GM18519 (cell line): Measurements from ENCODE around the gene DNASE1L3.
A peak's percentile ranks its signal among the peaks of the same experiment; 100 is the strongest.
"Not testable (repeated sequence)": the region's sequence is repeated elsewhere in the genome, so short reads cannot be mapped to it uniquely, and the experiment has no call there.

ENCODE experiments used
- ATAC-seq: cut with Tn5 transposase; IDR thresholded peaks from one replicate; pipeline ENCODE4 v1.9.1; 2021; ENCODE audit warnings: mild to moderate bottlenecking, moderate library complexity; ENCODE audit not compliant: unreplicated experiment, low FRiP score

DNASE1L3 gene

DNA sequence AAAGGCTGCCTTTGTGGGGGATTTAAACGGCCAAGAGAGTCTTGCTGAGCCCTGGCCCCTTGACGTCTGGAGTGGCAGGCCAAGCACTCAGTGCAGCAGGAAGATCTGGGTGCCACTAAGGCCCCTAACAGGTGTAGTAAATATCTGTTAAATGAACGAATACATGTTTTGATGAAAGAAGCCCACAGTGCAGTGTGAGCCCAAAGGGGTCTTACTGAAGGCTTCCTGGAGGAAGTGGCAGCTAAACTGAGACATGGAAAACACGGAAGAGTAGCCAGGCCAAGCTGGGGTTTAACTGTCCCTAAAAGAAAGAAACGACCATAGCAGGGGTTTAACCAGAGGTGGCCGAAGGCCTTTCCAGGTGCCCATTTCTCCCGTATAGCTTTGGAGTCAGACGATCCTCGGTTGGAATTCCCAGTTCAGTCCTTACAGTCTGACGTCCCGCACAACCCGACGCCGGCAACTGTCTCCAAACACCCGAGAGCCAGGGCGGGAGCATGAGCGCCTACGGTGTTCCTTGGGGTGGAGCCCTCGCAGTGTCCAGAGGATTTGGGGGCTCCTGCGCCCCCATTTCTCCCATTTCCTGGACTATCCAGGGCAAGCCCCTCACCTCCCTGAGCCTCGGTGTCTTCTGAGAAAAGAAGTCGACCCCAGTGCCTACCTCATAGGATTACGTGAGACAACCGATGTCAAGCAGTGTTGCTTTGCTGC is 25.9 kb upstream of the DNASE1L3 start:
- no peak for ATAC-seq

DNA sequence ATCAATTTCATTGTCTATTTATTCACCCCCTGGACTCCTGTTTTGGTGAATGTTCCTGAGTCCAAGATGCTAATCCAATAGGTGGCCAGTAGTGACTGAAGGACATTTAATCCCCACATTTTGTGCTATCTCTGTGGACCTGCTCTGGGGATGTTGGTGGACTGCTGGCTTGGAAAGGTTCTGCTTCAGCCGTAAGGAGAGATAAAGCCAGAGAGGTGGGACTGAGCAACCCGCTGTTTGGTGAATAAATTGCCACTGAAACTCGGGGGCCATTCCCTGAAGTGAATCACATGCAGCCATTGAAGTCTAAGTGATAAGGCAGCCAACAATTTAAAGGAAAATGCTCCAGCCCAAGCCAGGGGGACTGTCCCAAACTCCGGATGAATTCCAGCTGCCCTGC is 25.2 kb upstream of the DNASE1L3 start:
- no peak for ATAC-seq

DNA sequence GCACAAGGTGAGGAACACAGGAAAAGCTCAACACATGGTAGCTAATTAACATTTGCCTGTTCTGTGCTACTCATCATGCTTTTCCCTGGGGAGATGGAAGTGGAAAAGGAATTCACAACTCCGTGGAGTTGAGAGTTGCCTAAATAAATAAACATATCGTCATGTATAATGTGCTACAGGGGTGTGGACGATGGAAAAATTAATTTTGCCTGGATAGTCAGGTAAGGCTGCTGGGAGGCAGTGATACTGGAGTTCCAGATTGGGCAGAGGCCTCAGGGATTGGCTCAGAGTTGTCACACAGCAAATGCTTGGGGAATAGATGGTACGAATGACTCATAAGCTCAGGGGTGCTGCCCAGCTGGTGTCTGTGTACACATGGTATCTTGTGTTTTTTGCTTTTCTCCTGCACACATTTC is 23.8 kb upstream of the DNASE1L3 start:
- no peak for ATAC-seq

DNA sequence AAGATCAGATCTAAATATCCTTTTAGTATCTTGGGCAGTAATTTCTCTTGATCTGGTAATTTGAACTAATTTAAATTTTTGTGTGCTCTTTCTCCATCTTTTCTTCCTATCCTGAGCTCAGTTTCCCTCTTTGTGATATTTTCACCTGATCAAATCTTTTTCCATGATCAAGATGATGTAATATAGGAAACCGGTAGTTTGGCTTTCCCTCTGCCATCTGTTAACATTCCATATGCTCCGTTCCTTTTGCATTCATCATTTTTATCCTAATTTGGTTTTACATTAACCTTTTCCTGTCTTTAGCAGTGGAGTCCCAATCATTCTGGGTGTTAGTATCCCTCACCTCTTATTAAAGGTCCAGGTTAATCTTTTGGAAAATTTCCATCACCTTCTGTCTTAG is 20.9 kb upstream of the DNASE1L3 start:
- no peak for ATAC-seq

DNA sequence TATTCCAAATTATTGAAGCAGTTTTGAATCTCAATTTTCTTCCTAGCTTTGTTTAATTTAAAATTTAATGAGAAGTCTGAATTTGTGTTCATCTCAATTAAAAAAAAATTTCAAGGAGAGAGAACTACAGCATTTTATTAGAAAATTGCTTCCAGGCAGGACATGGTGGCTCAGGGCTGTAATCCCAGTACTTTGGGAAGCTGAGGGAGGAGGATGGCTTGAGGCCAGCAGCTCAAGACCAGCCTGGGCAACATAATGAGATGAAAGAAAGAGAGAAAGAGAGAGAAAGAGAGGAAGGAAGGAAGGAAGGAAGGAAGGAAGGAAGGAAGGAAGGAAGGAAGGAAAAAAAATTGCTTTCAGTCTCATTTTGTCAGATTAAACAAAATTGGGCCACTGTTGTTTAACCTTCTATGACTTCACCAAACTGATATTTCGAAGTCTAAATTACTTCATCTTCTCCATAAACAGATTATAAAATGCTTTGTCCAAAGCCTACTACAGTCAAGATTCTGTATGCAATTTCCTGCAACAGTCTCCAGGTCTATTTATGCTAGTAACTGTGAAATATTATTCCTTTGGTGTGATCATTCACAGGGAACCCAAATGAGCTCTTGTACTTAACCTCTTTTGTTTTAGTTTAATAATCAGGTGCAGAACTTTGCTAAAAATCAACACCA is 20.2 kb upstream of the DNASE1L3 start:
- ATAC-seq = no peak

DNA sequence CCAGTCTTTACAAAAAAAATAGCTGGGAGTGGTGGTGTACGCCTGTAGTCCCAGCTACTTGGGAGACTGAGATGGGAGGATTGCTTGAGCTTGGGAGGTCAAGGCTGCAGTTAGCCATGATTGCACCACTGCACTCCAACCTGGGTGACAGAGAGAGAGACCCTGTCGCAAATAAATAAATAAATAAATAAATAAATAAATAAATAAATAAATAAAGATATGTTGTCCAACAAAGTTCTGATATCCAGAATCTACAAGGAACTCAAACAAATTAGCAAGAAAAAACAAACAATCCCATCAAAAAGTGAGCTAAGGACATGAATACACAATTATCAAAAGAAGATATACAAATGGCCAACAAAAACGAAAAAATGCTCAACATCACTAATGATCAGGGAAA is 17.2 kb upstream of the DNASE1L3 start:
- ATAC-seq = not testable (repeated sequence)

DNA sequence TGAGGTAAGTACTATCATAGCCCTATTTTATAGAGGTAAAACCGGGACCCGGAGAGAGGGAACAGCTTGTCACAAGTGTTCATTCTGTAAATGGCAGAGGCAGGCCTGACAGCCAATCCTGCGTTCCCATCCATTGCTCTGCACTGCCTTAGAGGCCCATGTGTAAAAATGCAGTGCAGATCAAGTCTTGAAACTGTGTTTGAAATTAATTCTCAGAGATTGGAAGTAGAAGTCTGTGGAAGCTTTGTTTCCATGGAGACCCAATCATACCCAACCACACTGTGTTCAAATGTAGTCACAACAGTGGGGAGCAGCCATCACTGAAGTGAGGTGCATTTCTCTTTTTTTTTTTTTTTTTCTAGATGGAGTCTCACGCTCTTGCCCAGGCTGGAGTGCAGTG is 13.1 kb upstream of the DNASE1L3 start:
- no peak for ATAC-seq

DNA sequence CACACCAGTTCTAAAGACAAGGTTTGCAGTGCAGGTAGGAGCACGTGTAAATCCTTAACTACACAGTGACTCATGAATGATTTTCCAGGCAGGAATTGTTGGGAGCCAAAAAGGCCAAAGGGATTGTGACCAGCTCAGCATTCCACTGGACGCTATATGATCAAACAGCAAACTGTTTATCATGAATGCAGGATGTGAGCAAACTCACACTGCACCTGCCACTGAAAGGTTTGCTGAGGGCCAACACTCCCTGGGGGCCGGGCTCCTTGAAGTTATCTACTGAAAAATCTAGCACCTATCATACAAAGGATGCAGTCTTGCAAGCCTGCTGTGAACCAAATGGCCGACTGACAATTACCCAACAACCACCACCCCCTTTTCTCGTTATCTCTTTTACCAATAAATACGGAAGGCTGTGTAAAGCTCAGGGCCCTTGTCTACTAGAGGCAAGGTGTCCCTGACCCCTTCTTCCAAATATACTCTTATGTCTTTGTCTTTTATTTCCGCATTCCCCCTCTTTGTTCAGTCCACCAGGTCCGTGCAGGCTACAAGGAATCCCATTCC is 11.5 kb upstream of the DNASE1L3 start:
- no peak for ATAC-seq

DNA sequence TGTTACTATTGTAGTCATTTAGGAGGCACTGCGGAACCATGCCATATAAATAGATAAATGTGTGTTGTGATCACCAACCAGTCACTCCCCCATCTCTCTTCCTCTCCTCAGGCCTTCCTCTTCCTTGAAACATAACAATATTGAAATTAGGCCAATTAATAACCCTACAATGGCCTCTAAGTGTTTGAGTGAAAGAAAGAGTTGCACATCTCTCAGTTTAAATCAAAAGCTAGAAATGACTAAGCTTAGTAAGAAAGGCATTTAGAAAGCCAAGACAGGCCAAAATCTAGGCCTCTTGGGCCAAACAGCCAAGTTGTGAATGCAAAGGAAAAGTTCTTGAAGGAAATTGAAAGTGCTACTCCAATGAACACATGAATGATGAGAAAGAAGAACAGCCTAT is 8.1 kb upstream of the DNASE1L3 start:
- no peak for ATAC-seq

DNA sequence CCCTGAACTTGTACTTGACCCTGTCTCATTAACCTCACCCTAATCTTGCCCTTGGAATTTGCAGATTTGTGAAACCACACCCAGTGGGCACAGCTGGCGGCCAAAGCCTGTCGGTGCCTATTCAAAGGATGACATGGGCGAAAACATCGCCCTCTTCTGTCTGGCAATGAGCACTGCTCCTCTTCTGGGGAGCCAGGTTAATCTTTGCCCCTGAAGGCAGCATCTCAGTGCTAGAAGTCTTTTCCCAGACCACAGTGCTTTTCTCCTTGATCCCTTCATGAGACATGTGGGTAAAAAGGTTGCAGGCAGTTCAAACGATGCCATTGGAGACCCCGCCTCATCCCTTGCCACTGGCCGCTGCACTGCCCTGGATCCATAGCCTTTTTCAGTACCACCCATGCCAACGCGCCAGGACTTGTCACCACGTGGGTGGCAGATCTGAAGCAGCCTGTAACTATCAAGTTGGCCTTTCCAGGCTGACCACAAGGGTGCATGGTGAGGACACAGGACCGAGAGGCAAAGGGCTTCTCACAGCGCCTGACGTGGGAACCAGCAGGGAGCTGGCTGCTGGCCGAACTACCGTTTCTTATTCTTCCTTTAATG is 6.5 kb upstream of the DNASE1L3 start:
- peak; percentile 30 for ATAC-seq

DNA sequence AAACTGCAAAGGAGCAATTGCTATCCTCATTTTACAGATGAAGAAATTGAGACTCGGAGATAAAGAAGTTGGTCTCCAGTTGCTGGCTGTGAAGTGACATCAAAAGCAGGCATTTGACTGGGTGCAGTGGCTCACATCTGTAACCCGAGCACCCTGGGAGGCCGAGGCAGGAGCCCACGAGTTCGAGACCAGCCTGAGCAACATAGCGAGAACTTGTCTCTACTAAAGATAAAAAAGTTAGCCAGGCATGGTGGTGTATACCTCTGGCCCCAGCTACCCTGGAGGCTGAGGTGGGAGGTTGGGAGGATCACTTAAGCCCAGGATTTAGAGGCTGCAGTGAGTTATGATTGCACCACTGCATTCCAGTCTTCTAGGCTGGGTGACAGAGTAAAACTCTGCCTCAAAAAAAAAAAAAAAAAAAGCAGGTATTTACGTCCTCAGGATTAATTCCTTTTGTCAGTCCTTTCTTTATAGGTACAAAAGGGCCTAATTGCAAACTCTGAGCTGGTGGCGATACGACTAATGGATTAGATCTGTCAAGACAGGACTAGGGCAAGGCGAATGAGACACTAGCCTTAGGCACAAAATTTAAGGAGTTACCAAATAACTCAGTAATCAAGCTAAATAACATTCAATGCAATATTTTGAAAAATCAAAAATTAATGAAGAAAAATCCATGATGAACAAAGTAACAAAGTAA is 5.9 kb upstream of the DNASE1L3 start:
- ATAC-seq = no peak

DNA sequence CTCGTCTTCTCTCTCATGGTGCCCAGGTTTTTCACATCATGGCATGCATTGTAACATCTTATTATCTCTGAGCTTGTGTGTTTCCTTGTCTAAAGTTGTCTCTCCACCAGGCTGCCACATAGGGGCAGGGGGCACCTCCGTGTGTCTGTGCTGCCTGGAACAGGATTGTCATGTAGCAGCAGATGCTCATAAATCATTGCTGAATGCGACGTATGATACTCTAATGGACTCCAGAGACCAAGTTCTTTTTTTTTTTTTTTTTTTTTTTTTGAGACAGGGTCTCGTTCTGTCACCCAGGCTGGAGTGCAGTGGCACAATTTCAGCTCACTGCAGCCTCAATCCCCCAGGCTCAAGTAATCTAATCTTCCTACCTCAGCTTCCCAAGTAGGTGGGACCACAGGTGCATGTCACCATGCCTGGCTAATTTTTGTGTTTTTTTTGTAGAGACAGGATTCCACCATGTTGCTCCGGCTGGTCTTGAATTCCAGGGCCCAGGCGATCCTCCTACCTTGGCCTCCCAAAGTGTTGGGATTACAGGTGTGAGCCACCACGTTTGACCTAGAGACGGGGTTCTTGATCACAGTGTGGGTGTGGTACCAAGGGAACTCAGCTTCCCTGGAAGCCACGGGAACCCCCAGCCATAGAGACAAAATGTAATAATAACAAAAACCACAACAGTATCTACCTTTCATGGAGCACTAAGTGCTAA is 4.7 kb upstream of the DNASE1L3 start:
- no peak for ATAC-seq

DNA sequence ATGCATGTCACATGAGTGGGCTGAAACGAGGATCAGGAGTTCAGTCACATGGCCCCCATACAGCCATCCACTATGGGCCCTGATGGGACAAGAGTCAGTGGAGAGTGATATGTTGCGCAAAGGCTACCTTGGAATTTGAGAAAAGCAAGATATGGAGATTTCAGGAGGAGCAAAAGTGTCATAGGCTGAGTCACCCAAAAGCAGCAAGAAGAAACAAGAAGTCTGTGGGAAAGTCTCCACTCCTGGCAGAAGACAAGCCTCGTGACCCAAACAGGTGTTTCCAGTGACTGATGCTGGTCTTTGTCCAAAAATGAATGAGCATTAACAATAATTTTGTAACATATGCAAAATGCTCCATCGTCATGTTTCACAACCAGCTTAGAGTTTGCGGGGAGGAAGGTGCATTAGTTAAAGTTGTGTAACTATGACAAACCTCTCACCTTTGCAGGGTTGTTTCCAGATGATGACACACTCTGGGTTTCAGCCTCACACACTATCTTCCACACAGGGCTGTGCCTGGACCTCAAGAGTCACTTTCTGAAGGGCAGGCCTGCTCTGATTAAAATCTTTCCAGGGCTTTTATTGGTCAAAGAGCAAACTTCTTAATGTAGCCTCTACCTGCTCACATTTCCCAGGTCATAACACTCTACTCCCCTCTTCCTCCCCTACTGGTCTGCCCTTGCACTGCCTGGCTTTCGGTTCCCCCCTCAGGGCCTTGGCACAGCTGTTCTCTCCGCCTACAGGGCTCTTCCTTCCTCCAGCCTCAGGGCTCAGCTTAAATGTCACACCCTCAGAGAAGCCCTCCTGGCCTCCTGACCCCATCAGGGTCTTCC is 3.9 kb upstream of the DNASE1L3 start:
- ATAC-seq = peak; percentile 69

DNA sequence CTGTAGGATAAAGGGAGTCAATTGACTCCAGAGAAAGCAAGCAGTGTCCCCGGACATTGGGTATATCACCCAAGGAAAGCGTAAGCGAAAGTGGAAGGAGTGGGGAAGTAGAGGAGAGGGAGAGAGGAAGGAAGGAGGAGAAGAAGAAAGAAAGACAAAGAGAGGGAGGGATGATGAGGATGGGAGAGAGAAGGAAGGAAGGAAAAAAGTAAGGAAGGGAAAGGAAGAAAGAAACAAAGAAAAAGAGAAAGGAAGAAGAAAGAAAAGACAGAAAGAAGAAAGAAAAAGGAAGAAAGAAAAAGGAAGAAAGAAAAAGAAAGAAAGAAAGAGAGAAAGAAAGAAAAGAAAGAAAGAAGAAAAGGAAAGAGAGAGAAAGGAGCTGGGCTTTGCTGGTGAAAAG is 839 bp downstream of the DNASE1L3 start:
- no peak for ATAC-seq

DNA sequence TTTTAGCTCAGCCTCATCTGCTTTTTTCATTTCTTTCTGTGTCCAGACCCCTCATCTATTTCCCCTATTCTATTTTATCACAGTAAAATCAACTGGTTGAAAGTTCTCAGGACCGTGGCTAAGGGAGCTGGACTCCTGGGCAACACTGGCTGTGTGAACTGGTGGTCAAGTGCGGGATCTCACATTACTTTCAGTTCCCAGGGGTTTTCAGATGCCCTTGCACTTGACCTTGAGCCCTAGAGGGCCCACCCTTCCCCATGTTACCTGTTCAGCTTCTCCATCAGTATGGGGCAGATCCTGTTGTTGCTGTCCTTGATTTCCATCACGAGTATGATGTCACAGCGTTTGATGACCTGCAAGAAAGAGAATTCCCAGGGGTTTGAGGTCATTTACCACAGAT is 2.8 kb downstream of the DNASE1L3 start:
- ATAC-seq = no peak

DNA sequence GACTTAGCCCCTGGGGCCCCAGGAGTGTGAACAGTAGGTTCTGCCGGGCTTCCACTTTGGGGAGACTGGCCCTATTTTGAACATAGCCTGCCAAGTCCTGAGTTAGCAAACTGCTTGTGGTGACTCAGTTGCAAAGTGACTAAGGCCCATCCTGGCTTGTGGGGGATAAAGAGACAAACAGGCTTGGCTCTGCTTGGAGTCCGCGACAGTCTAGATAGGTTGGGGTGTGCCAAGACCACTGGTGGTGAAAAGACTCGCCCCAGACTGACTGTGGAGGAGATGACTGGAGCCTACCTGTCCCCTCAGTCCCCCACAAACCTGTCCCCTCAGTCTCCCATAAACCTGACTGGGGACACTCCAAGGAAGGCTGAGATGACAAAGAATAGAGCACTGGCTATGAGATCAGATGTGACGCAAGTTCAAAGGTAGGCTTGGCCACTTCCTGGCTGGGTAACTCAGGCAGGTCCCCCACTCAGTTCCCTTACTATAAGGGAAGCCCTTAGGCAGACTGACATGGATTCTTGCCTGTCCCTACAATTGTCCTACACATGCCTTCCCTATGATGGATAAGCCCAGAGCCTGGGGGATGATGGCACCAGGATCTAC is 4.3 kb downstream of the DNASE1L3 start:
- no peak for ATAC-seq

DNA sequence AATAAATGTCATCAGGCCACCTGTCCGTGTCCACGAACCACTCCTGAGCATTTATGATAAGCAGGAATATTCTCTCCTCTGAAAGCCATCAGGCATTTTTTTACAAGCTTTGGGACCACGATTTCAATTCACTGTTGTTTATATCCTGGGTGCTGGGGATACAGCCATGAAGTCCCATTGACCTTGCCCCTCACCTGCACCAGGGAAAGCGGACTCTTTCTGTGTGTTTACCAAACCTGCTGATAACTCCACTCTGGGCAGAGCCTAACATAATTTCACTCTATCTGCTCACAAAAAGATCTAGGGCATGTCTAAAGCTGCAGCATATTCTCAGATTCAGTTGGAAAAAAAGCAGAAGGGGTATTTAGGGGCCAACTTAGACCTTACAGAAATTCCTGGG is 4.8 kb downstream of the DNASE1L3 start:
- ATAC-seq = no peak

DNA sequence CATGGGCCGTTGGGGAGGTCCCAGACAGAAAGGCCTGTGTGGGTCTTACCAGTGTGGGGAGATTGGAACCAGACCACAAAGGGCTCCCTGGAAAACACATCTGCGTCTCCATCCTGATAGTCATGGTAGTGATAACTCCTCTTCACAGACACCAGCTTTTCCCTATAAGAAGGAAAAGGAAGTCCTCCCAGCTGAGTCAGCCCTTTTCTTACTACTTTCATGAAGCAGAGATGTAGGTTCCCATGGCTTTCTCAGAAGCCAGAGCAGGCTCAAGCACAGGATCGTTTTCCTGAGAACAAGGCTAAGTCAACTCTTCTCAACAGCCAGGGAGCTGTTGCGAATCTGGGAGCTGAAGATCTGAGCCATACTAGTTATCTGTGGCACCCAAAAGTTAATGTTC is 6.1 kb downstream of the DNASE1L3 start:
- ATAC-seq = no peak

DNA sequence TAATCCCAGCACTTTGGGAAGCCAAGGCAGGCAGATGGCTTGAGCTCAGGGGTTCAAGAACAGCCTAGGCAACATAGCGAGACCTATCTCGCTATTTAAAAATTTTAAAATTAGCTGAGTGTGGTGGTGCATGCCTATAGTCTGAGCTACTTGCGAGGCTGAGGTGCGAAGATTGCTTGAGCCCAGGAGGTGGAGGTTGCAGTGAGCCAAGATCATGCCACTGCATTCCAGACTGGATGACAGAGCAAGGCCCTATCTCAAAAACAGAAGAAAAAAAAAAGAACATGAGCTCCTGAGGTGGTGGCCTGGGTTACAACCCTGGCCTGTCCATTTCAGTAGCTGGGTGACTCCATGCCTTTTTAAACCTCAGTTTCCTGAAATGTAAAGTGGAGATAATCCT is 7.2 kb downstream of the DNASE1L3 start:
- no peak for ATAC-seq
